ENCODE measurements around the gene CPSF2. TPM values are rescaled to one million over a fixed set of nuclear protein-coding genes. Genes with fewer than 3 reads are reported as not detected.

The CPSF2 gene
- total RNA-seq, 1 donor from 2014 or later: 58.6 TPM

GRCh38 chr14:92217936-92218335, 96.2 kb downstream of the CPSF2 start:
- no peak for TF ChIP-seq CTCF (IDR thresholded peaks at IDR 0.05)
- no peak for ATAC-seq
- H3K27ac ChIP-seq: no peak overlapping the region
- no peaks in the 10 kb centered on the region for H3K36me3 ChIP-seq
- no peaks in the 10 kb centered on the region for H3K27me3 ChIP-seq
- DNase-seq: no peak
- no peaks in the 10 kb centered on the region for H3K9me3 ChIP-seq
- H3K4me3 ChIP-seq: no peak overlapping the region
- no peaks in the 10 kb centered on the region for H3K4me1 ChIP-seq
- intact Hi-C loops (cut with DNase I): no loop called here

Other genes with a start within 250 kb of the CPSF2 start
- gene FBLN5, start 174.3 kb upstream of the CPSF2 start, total RNA-seq: 245 TPM
- gene TRIP11, start 81.9 kb upstream of the CPSF2 start, total RNA-seq: 68.9 TPM
- gene ATXN3, start 15.4 kb upstream of the CPSF2 start, total RNA-seq: 50.4 TPM
- gene NDUFB1, start 263 bp upstream of the CPSF2 start, total RNA-seq: 95.4 TPM
- 1.6 TPM for gene SLC24A4, start 201.2 kb downstream of the CPSF2 start, total RNA-seq

Data from upper lobe of right lung (tissue), 1 donor.